Spleen (tissue), 7 donors: ENCODE data around the gene GNRH2.

ENCODE experiments used
- CTCF ChIP-seq, 11 experiments: fragments of 200-600 bp in 7 of 11; fragments of 450-650 bp in 4 of 11; sonication (generic) in 4 of 11; IDR thresholded peaks in 8 of 11; conservative IDR thresholded peaks in 3 of 11; 1 replicate in 7 of 11; 2 replicates in 4 of 11; pipeline versions ENCODE4 v1.4.0 to v1.8.0; 2016 to 2021; ENCODE audit warnings: antibody characterized with exemption in 11 of 11, inconsistent platforms in 4 of 11, mild to moderate bottlenecking in 1 of 11
- POLR2A ChIP-seq, 3 donors: fragments of 450-650 bp; IDR thresholded peaks; one replicate each; pipeline ENCODE4 v1.5.1; 2017; ENCODE audit warnings: antibody characterized with exemption in 3 of 3, mild to moderate bottlenecking in 1 of 3
- POLR2AphosphoS5 ChIP-seq, 3 donors: sonication (generic); formaldehyde crosslinking; IDR thresholded peaks; one replicate each; pipeline ENCODE4 v1.5.1; 2017; ENCODE audit warnings: antibody characterized with exemption in 3 of 3
- donor health status: DM: no; HTN: no; CAD: no; lungs with moderate emphysema.
- donor health status: DM: no; HTN: no; CAD: no.
- donor health status: DM: no; HTN: no; CAD: no.

DNA sequence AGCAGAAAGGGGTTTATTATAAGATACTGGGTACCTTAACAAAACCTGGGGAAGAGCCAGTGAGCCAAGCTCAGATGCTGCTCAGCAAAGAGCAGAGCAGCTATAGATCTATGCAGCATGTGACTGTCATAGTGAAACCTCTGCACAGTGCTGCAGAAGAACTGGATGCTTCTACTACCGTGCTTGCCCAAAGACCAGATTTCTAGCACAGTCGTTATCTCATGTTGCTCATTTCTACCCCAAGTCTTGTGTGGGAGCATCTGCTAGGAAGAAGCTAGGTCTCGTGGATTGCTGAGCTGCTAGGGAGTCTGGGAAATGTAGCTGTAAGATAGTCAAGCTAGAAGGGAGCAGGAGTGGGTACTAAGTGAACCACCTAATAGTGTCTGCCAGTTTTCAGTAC lies 31.7 kb upstream of the GNRH2 start:
- no peak for TF ChIP-seq POLR2AphosphoS5 (IDR thresholded peaks at IDR 0.05)
- TF ChIP-seq CTCF (IDR thresholded peaks at IDR 0.05 in 8 of 11, conservative IDR thresholded peaks at IDR 0.05 in 3 of 11), result no peak
- no peak for TF ChIP-seq POLR2A (IDR thresholded peaks at IDR 0.05)
